Spleen (tissue), 11 donors: Measurements from ENCODE around the gene FCHO1. TPM values are rescaled to one million over a fixed set of nuclear protein-coding genes. Genes with fewer than 3 reads are reported as not detected.

ENCODE experiments used
- DNase-seq: peaks from one replicate; pipeline ENCODE4 v3.0.0-alpha.2; 2020
- H3K27ac ChIP-seq, 8 donors: fragments of 200-600 bp; sonication (generic) in 7 of 8; 1 replicate in 4 of 8; 2 replicates in 4 of 8; pipeline versions ENCODE4 v1.5.0 to v1.8.0; 2016 to 2021; ENCODE audit warnings: inconsistent platforms in 4 of 8, mild to moderate bottlenecking in 4 of 8, moderate library complexity in 1 of 8
- H3K27me3 ChIP-seq, 7 donors: fragments of 200-600 bp; sonication (generic) in 6 of 7; replicated peaks in 1 of 7; 1 replicate in 4 of 7; 2 replicates in 3 of 7; pipeline versions ENCODE4 v1.5.0 to v1.8.0; 2016 to 2021; ENCODE audit warnings: inconsistent platforms in 3 of 7, mild to moderate bottlenecking in 1 of 7
- H3K36me3 ChIP-seq, 6 donors: fragments of 200-600 bp; sonication (generic) in 5 of 6; 1 replicate in 4 of 6; 2 replicates in 2 of 6; pipeline versions ENCODE4 v1.5.0 to v1.8.0; 2016 to 2021; ENCODE audit warnings: inconsistent platforms in 2 of 6
- H3K4me1 ChIP-seq, 6 donors: fragments of 200-600 bp; sonication (generic) in 5 of 6; 1 replicate in 3 of 6; 2 replicates in 3 of 6; pipeline versions ENCODE4 v1.5.0 to v1.8.0; 2016 to 2021; ENCODE audit warnings: inconsistent platforms in 3 of 6
- H3K4me3 ChIP-seq, 8 donors: fragments of 200-600 bp; sonication (generic) in 7 of 8; 1 replicate in 4 of 8; 2 replicates in 4 of 8; pipeline versions ENCODE4 v1.5.0 to v1.8.0; 2016 to 2021; ENCODE audit warnings: inconsistent platforms in 4 of 8, mild to moderate bottlenecking in 4 of 8, moderate library complexity in 2 of 8
- H3K9me3 ChIP-seq, 8 donors: fragments of 200-600 bp; sonication (generic) in 7 of 8; 1 replicate in 4 of 8; 2 replicates in 4 of 8; pipeline versions ENCODE4 v1.5.0 to v1.8.0; 2016 to 2021; ENCODE audit warnings: inconsistent platforms in 4 of 8
- CTCF ChIP-seq, 11 experiments: fragments of 200-600 bp in 7 of 11; fragments of 450-650 bp in 4 of 11; sonication (generic) in 4 of 11; IDR thresholded peaks in 8 of 11; conservative IDR thresholded peaks in 3 of 11; 1 replicate in 7 of 11; 2 replicates in 4 of 11; pipeline versions ENCODE4 v1.4.0 to v1.8.0; 2016 to 2021; ENCODE audit warnings: antibody characterized with exemption in 11 of 11, inconsistent platforms in 4 of 11, mild to moderate bottlenecking in 1 of 11
- POLR2A ChIP-seq, 3 donors: fragments of 450-650 bp; IDR thresholded peaks; one replicate each; pipeline ENCODE4 v1.5.1; 2017; ENCODE audit warnings: antibody characterized with exemption in 3 of 3, mild to moderate bottlenecking in 1 of 3
- POLR2AphosphoS5 ChIP-seq, 3 donors: sonication (generic); formaldehyde crosslinking; IDR thresholded peaks; one replicate each; pipeline ENCODE4 v1.5.1; 2017; ENCODE audit warnings: antibody characterized with exemption in 3 of 3
- WGBS, 5 donors: extraction: QIAGEN DNeasy Blood & Tissue Kit in 3 of 5; methylation state at CpG; one replicate each; pipeline versions ENCODE4 v1.1.5 to v1.1.7; 2013 to 2018; 5-methylcytosine and 5-hydroxymethylcytosine counted together
- intact Hi-C: fragments of 100-400 bp; cut with DNase I; formaldehyde crosslinking; loops from one replicate; pipeline ENCODE4 v1.15.0; 2023; ENCODE audit warnings: low total_unique reads
- polyA plus RNA-seq, 3 donors: library from polyadenylated mRNA; stranded (reverse); fragments of 200-250 nt; gene quantifications; one replicate each; pipeline ENCODE4 v1.2.1, GENCODE V29; 2013
- total RNA-seq, 7 donors: library from RNA; depleted of rRNA in 3 of 7; stranded (reverse); fragments of >200 nt in 3 of 7; fragmentation: NEBNext Ultra II Directional in 4 of 7; extraction: Animal tissue kit (Norgen Biotek cat#: 25700) in 4 of 7; gene quantifications; one replicate each; pipeline versions ENCODE4 v1.1.0 to v1.2.1, GENCODE V29; 2016 to 2021
- donor health status: healthy with polysubstance abuse.
- donor health status: DM: no; HTN: no; CAD: no; lungs with moderate emphysema.
- donor health status: DM: no; HTN: no; CAD: no.
- donor health status: Bipolar disorder and iron deficiency.
- donor health status: healthy.
- donor health status: DM: no; HTN: no; CAD: no.
- donor health status: DM: yes; HTN: yes; CAD: no.

FCHO1 gene
- total and polyA plus RNA-seq, 10 donors: 11.3 to 48.3 (median 25.2) TPM

- DNase-seq: peak; percentile 80
- Histone ChIP-seq H3K36me3 (peaks cover 0 to 44% (median 8%) of the 10 kb centered on the region in 6 donors), H3K27ac (peak overlapping the region in 6 of 8 donors; percentile 13 to 74 (median 46)), H3K27me3 (no peaks in the 10 kb centered on the region), H3K9me3 (no peaks in the 10 kb centered on the region), H3K4me1 (peaks cover 20 to 83% (median 65%) of the 10 kb centered on the region in 6 donors), H3K4me3 (peak overlapping the region in 1 of 8 donors; percentile 24)
- 60 to 71% (median 68%) methylated on average over 5 of the region's 5 CpGs for WGBS, 5 donors
- TF ChIP-seq POLR2A (IDR thresholded peaks at IDR 0.05) (no peak), POLR2AphosphoS5 (IDR thresholded peaks at IDR 0.05) (no peak), CTCF (IDR thresholded peaks at IDR 0.05 in 8 of 11, conservative IDR thresholded peaks at IDR 0.05 in 3 of 11) (peak in 5 of 11 experiments; percentile 6 to 25 (median 19))
- intact Hi-C loops: no loop called here
Observed at GRCh38 chr19:17754634-17755442, 3.6 kb downstream of the FCHO1 start.

- Histone ChIP-seq H3K4me3 (peak overlapping the region in 1 of 8 donors; percentile 24), H3K4me1 (peaks cover 16 to 83% (median 59%) of the 10 kb centered on the region in 6 donors), H3K27me3 (no peaks in the 10 kb centered on the region), H3K27ac (peak overlapping the region in 5 of 8 donors; percentile 20 to 74 (median 47)), H3K36me3 (peaks cover 0 to 44% (median 8%) of the 10 kb centered on the region in 6 donors), H3K9me3 (no peaks in the 10 kb centered on the region)
- no peak for TF ChIP-seq POLR2A (IDR thresholded peaks at IDR 0.05)
- no peak for TF ChIP-seq CTCF (IDR thresholded peaks at IDR 0.05 in 8 of 11, conservative IDR thresholded peaks at IDR 0.05 in 3 of 11)
- no peak for TF ChIP-seq POLR2AphosphoS5 (IDR thresholded peaks at IDR 0.05)
- intact Hi-C loops: no loop called here
- no peak for DNase-seq
- WGBS, 5 donors: 45 to 83% (median 60%) methylated on average over 1 of the region's 1 CpG
Observed at GRCh38 chr19:17755443-17755890, 4.2 kb downstream of the FCHO1 start.

GRCh38 chr19:17755977-17756670 lies 4.8 kb downstream of the FCHO1 start:
- peak; percentile 90 for DNase-seq
- H3K36me3 ChIP-seq: peaks cover 0 to 44% (median 8%) of the 10 kb centered on the region in 6 donors
- intact Hi-C loops: no loop called here
- H3K4me3 ChIP-seq: peak overlapping the region in 1 of 8 donors; percentile 24
- H3K27ac ChIP-seq: peak overlapping the region in 4 of 8 donors; percentile 20 to 74 (median 46)
- 59 to 70% (median 65%) methylated on average over 10 to 12 of the region's 12 CpGs for WGBS, 5 donors
- H3K9me3 ChIP-seq: no peaks in the 10 kb centered on the region
- peaks cover 16 to 82% (median 53%) of the 10 kb centered on the region in 6 donors for H3K4me1 ChIP-seq
- TF ChIP-seq CTCF (IDR thresholded peaks at IDR 0.05 in 8 of 11, conservative IDR thresholded peaks at IDR 0.05 in 3 of 11) (no peak), POLR2AphosphoS5 (IDR thresholded peaks at IDR 0.05) (no peak), POLR2A (IDR thresholded peaks at IDR 0.05) (no peak)
- no peaks in the 10 kb centered on the region for H3K27me3 ChIP-seq
